Measurements from ENCODE around the gene TMEM54.

Gene TMEM54

DNA sequence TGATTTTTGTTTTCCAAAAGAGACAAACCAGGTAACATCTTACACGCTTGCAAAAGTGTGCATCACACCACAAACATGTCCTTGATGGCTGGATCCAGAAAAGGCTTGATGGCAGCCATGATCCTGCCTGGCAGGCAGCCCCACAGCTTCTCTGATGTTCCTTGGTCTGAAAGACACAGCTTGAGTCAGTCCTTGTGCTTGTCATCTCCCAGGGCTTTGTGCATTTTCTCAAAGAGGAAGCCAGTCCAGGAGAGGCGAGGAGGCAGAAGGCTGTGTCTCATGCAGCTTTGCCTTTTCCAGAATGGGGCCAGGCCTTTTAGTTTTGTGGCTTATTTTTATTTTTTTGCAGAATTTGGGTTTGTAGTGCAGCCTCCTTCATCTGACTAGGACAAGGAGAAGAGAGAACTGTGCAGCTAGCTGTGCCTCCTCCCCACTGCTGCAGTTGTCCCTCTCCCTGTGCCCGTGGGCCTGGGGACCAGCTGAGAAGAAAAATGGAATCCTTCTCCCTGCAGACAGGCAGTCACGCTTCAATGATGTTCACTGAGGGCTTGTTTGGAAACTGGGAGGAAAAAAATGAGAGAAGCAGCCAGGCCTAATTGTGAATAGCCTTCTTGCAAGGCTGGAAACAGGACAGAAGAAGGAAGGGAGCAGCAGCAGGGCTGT, 37.8 kb downstream of the TMEM54 start:
- TF ChIP-seq, protein P1, sequence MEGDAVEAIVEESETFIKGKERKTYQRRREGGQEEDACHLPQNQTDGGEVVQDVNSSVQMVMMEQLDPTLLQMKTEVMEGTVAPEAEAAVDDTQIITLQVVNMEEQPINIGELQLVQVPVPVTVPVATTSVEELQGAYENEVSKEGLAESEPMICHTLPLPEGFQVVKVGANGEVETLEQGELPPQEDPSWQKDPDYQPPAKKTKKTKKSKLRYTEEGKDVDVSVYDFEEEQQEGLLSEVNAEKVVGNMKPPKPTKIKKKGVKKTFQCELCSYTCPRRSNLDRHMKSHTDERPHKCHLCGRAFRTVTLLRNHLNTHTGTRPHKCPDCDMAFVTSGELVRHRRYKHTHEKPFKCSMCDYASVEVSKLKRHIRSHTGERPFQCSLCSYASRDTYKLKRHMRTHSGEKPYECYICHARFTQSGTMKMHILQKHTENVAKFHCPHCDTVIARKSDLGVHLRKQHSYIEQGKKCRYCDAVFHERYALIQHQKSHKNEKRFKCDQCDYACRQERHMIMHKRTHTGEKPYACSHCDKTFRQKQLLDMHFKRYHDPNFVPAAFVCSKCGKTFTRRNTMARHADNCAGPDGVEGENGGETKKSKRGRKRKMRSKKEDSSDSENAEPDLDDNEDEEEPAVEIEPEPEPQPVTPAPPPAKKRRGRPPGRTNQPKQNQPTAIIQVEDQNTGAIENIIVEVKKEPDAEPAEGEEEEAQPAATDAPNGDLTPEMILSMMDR (IDR thresholded peaks at IDR 0.05; ENCODE audit: borderline replicate concordance, insufficient read depth, low read depth, low read length), result no peak
- H3K4me3 ChIP-seq (ENCODE audit: low read depth, low read length), result no peak overlapping the region

- H3K4me3 ChIP-seq (ENCODE audit: low read depth, low read length), result no peak overlapping the region
- TF ChIP-seq, protein P1 (IDR thresholded peaks at IDR 0.05; ENCODE audit: borderline replicate concordance, insufficient read depth, low read depth, low read length), result no peak
Observed at GRCh38 chr1:32861904-32862695, 39.1 kb downstream of the TMEM54 start.

GRCh38 chr1:32860566-32860965, 40.6 kb downstream of the TMEM54 start:
- TF ChIP-seq, protein P1 (IDR thresholded peaks at IDR 0.05; ENCODE audit: borderline replicate concordance, insufficient read depth, low read depth, low read length), result no peak

GRCh38 chr1:32859915-32860314, 41.3 kb downstream of the TMEM54 start:
- H3K4me3 ChIP-seq (ENCODE audit: low read depth, low read length), result no peak overlapping the region
- TF ChIP-seq, protein P1 (IDR thresholded peaks at IDR 0.05; ENCODE audit: borderline replicate concordance, insufficient read depth, low read depth, low read length), result no peak

More at GRCh38 chr1:32860566-32860965, 40.6 kb downstream of the TMEM54 start:
- no peak overlapping the region for H3K4me3 ChIP-seq (ENCODE audit: low read depth, low read length)

DNA sequence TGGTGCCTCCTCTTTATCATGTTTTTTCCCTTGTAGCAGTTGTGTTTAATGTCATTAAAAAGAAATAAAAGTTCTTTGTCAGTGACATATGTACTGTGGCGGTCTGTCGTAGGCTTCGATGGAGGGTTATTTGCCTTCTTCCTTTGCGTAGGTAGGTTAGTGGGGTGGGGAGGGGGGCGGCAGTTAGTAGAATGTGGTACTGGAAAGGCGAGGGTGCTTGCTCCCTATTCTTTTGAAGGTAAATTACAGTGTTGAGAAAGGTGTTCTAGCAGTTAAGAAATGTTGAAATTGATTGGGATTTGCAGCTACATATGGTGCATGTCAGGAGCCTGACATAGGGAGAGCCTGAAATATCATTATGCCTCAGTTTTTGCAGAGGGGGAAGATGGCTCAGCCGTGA, 42.4 kb downstream of the TMEM54 start:
- H3K4me3 ChIP-seq (ENCODE audit: low read depth, low read length), result no peak overlapping the region
- TF ChIP-seq, protein P1 (IDR thresholded peaks at IDR 0.05; ENCODE audit: borderline replicate concordance, insufficient read depth, low read depth, low read length), result no peak

DNA sequence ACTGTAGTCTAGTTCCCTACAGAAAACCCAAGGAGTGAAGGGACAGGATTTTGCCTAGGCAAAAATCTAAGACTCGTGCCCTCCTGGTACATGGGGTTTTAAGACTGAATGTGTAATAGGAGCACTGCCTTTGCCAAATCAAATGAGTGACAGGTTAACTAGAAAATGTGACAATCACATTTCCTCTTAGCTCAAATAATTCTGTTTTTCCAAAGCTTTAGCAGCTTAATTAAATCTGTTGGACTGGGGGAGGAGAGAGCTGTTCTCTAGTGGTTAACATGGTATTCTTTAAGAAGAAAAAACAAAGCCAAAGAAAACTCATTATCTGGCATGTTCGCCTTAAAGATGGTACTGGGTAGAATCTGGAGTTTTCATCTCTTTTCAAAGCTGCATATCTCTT, 43.1 kb downstream of the TMEM54 start:
- TF ChIP-seq, protein P1 (IDR thresholded peaks at IDR 0.05; ENCODE audit: borderline replicate concordance, insufficient read depth, low read depth, low read length), result no peak
- no peak overlapping the region for H3K4me3 ChIP-seq (ENCODE audit: low read depth, low read length)
